Fibroblast of lung (primary cell): ENCODE results near the gene SNRPA1. TPM values are rescaled to one million over a fixed set of nuclear protein-coding genes. Genes with fewer than 3 reads are reported as not detected.

Experiments
- DNase-seq, 2 donors: peaks; one replicate each; pipeline versions ENCODE4 v3.0.0 to v3.0.0-alpha.2; 2010; ENCODE audit warnings: low read depth in 2 of 2
- H2AFZ ChIP-seq: 2 replicates; pipeline ENCODE4 v1.5.1; 2012; ENCODE audit warnings: low read length, control low read depth, inconsistent platforms
- H3K27ac ChIP-seq: 2 replicates; pipeline ENCODE4 v1.5.1; 2011; ENCODE audit warnings: low read length, control low read depth; ENCODE audit not compliant: insufficient read depth
- H3K27me3 ChIP-seq: 2 replicates; pipeline ENCODE4 v1.5.1; 2011; ENCODE audit warnings: mild to moderate bottlenecking, low read length; ENCODE audit not compliant: control insufficient read depth, insufficient read depth
- H3K36me3 ChIP-seq: 2 replicates; pipeline ENCODE4 v1.5.1; 2011; ENCODE audit warnings: low read length; ENCODE audit not compliant: control insufficient read depth, insufficient read depth
- H3K4me1 ChIP-seq: 2 replicates; pipeline ENCODE4 v1.5.1; 2011; ENCODE audit warnings: low read length; ENCODE audit not compliant: control insufficient read depth, insufficient read depth; ENCODE audit errors: extremely low read depth
- H3K4me2 ChIP-seq: 2 replicates; pipeline ENCODE4 v1.5.1; 2011; ENCODE audit warnings: low read length, control low read depth; ENCODE audit not compliant: insufficient read depth; ENCODE audit errors: extremely low read depth
- H3K4me3 ChIP-seq, 4 experiments: fragments of 200-600 bp in 1 of 4; sonication (generic) in 1 of 4; replicated peaks in 1 of 4; 2 replicates each; pipeline ENCODE4 v1.5.1; 2011 to 2016; ENCODE audit warnings: low read length in 4 of 4, low read depth in 3 of 4, mild to moderate bottlenecking in 3 of 4, control low read depth in 2 of 4, inconsistent platforms in 1 of 4, mixed read lengths in 1 of 4; ENCODE audit not compliant: insufficient read depth in 1 of 4; ENCODE audit errors: control extremely low read depth in 1 of 4
- H3K79me2 ChIP-seq: 2 replicates; pipeline ENCODE4 v1.5.1; 2012; ENCODE audit warnings: mild to moderate bottlenecking, low read length, inconsistent platforms; ENCODE audit not compliant: control insufficient read depth, insufficient read depth
- H3K9ac ChIP-seq: 2 replicates; pipeline ENCODE4 v1.5.1; 2011; ENCODE audit warnings: mild to moderate bottlenecking, low read length, control low read depth; ENCODE audit not compliant: insufficient read depth
- H3K9me3 ChIP-seq: 2 replicates; pipeline ENCODE4 v1.5.1; 2012; ENCODE audit warnings: low read depth, low read length; ENCODE audit not compliant: control insufficient read depth, insufficient read depth
- H4K20me1 ChIP-seq: 2 replicates; pipeline ENCODE4 v1.5.1; 2011; ENCODE audit warnings: low read length; ENCODE audit not compliant: control insufficient read depth, insufficient read depth; ENCODE audit errors: extremely low read depth
- EZH2 ChIP-seq: IDR thresholded peaks from 2 replicates; pipeline ENCODE4 v1.5.1; 2012; ENCODE audit warnings: low read length, control low read depth, mild to moderate bottlenecking; ENCODE audit errors: missing control alignments
- polyA plus RNA-seq, 2 donors: library from polyadenylated mRNA; depleted of rRNA in 1 of 2; stranded (reverse) in 1 of 2; unstranded in 1 of 2; fragments of >200 nt; gene quantifications; 2 replicates each; pipeline ENCODE4 v1.2.1, GENCODE V29; 2011 to 2012; ENCODE audit warnings: missing spikeins in 1 of 2
- total RNA-seq: library from RNA; depleted of rRNA; stranded (reverse); fragments of >200 nt; gene quantifications from 2 replicates; pipeline ENCODE4 v1.2.1, GENCODE V29; 2014
- TF ChIP-seq, protein P1 (sequence below), 2 donors: IDR thresholded peaks in 1 of 2; conservative IDR thresholded peaks in 1 of 2; 1 replicate in 1 of 2; 2 replicates in 1 of 2; pipeline ENCODE4 v1.5.1; 2011 to 2012; ENCODE audit warnings: low read length in 2 of 2, control low read depth in 1 of 2, inconsistent platforms in 1 of 2, low read depth in 1 of 2, mild to moderate bottlenecking in 1 of 2

The SNRPA1 gene
- total and polyA plus RNA-seq, 2 donors (not counting 1 experiment from before 2014, with no cell fraction given), result 12.9 to 90.3 TPM

DNA sequence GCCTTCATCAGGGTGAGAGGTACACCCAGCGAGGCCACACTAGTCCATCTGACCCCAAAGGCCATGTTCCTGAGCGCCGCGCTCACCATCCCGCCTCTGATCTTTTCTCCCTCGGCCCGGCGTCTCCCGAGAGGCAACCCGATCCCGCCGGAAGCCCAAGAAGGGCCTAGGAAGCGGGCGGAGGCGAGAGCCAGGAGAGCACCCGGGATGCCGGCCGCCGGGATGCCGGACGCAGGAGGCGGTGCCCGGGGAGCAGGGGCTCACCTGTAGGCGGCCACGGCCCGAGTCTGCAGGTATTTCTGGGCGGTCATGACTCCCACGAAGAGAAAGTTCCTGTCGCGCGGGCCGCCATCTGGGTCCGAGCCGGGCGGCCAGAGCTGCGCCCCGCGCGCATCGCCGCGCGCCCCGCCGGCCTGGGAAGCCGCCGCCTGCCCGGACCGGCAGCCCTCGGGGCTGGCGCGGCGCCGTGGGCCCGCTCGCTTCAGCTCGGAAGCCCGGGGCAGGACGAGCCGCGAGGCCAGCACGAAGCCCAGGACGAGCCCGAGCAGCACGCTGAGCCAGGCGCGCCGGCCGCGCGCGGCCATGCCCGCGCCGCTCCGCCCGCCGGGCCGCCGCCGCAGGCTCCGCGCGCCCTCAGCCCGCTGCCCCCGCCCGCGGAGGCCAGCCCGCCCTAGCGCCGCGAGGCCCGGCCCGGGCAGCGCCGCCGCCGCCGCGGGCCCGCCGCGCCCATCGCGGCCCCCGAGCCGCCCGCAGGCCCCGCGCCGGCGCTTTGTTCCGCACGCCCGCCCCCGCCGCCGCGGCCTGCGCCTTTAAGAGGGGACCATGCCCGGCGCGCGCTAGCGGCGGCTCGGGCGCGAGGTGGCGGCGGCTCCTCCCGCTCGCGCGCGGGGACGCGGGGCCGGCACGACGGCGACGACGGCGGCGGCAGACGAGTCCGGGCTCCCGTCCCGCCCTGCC, 43.9 kb downstream of the SNRPA1 start:
- Histone ChIP-seq H3K27me3 (no peaks in the 10 kb centered on the region), H4K20me1 (no peaks in the 10 kb centered on the region), H2AFZ (no peak overlapping the region), H3K27ac (peak overlapping the region; percentile 91), H3K79me2 (peaks cover 52% of the 10 kb centered on the region), H3K9me3 (no peaks in the 10 kb centered on the region), H3K4me3 (peak overlapping the region; percentile 64 to 94 (median 75)), H3K9ac (peak overlapping the region; percentile 87), H3K36me3 (peaks cover 2% of the 10 kb centered on the region), H3K4me1 (peaks cover 12% of the 10 kb centered on the region), H3K4me2 (peak overlapping the region; percentile 81)
- TF ChIP-seq, protein P1, sequence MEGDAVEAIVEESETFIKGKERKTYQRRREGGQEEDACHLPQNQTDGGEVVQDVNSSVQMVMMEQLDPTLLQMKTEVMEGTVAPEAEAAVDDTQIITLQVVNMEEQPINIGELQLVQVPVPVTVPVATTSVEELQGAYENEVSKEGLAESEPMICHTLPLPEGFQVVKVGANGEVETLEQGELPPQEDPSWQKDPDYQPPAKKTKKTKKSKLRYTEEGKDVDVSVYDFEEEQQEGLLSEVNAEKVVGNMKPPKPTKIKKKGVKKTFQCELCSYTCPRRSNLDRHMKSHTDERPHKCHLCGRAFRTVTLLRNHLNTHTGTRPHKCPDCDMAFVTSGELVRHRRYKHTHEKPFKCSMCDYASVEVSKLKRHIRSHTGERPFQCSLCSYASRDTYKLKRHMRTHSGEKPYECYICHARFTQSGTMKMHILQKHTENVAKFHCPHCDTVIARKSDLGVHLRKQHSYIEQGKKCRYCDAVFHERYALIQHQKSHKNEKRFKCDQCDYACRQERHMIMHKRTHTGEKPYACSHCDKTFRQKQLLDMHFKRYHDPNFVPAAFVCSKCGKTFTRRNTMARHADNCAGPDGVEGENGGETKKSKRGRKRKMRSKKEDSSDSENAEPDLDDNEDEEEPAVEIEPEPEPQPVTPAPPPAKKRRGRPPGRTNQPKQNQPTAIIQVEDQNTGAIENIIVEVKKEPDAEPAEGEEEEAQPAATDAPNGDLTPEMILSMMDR (conservative IDR thresholded peaks at IDR 0.05 in 1 of 2, IDR thresholded peaks at IDR 0.05 in 1 of 2; ENCODE audit: low read depth in 1 of 2, low read length in 2 of 2), result no peak
- DNase-seq, result peak in 1 of 2 donors; percentile 50

DNA sequence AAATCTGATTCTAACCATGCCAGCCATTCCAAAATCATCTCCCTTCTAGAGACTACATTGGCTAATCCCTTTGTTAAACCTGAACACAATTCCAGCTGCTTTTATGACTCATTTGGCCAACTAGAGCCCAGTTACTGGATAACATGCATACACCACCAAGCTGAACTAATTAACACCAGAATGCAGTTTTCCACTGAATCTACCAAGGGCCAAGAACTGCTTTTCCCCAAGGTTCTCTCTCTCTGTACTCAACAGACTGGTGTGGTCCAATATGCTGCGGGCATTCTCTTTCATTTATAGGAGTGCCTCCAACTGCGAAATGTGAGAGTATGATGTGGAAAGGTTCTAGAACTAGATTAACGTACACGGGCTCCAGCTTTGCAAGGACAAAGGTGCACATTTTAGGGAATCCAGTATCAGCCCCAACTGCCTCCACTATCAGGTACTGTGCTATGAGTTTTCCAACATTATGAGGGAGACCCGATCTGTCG, 44.7 kb downstream of the SNRPA1 start:
- peak; percentile 81 to 90 for DNase-seq
- Histone ChIP-seq H3K4me1 (peaks cover 7% of the 10 kb centered on the region), H2AFZ (no peak overlapping the region), H4K20me1 (no peaks in the 10 kb centered on the region), H3K9ac (peak overlapping the region; percentile 87), H3K4me3 (peak overlapping the region; percentile 64 to 94 (median 75)), H3K9me3 (no peaks in the 10 kb centered on the region), H3K27ac (peak overlapping the region; percentile 91), H3K36me3 (peaks cover 2% of the 10 kb centered on the region), H3K79me2 (peaks cover 59% of the 10 kb centered on the region), H3K4me2 (peak overlapping the region; percentile 81), H3K27me3 (no peaks in the 10 kb centered on the region)
- TF ChIP-seq, protein P1 (conservative IDR thresholded peaks at IDR 0.05 in 1 of 2, IDR thresholded peaks at IDR 0.05 in 1 of 2; ENCODE audit: low read depth in 1 of 2, low read length in 2 of 2), result no peak
- TF ChIP-seq EZH2, result no peak

DNA sequence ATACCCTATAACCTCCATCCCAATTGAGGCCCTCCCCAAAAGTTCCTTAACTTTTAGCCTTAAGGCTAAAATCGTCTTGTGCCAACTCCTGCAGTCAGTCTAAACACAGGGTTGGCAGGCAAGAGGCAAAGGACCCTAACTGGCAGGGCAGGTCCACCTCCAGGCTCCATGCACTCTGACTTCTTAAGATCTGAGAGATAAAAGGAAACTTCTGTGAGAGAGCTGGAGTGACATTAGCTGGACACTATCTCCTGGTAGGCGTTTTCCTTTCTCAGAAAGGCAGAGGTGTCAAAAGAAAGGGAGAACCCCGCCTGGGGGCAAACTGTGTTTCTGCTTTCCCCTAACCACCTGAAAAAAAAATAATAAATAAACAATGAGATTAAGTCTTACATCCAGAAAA, 46.8 kb downstream of the SNRPA1 start:
- Histone ChIP-seq H3K36me3 (peaks cover 2% of the 10 kb centered on the region), H3K27me3 (no peaks in the 10 kb centered on the region), H3K9me3 (no peaks in the 10 kb centered on the region), H3K9ac (no peak overlapping the region), H3K27ac (no peak overlapping the region), H3K79me2 (peaks cover 81% of the 10 kb centered on the region), H3K4me1 (peaks cover 22% of the 10 kb centered on the region), H4K20me1 (no peaks in the 10 kb centered on the region), H3K4me2 (peak overlapping the region; percentile 57), H3K4me3 (peak overlapping the region in 1 of 4 experiments; percentile 25), H2AFZ (no peak overlapping the region)
- TF ChIP-seq EZH2, result no peak
- TF ChIP-seq, protein P1 (conservative IDR thresholded peaks at IDR 0.05 in 1 of 2, IDR thresholded peaks at IDR 0.05 in 1 of 2; ENCODE audit: low read depth in 1 of 2, low read length in 2 of 2), result no peak
- DNase-seq, result no peak
